Suprapubic skin (tissue), 4 donors: Measurements from ENCODE around the gene NKX2-3. TPM values are rescaled to one million over a fixed set of nuclear protein-coding genes. Genes with fewer than 3 reads are reported as not detected.

Experiments
- DNase-seq, 2 donors: peaks; one replicate each; pipeline ENCODE4 v3.0.0-alpha.2; 2019; ENCODE audit warnings: low spot score in 2 of 2
- H3K27ac ChIP-seq: fragments of 200-600 bp; sonication (generic); one replicate; pipeline ENCODE4 v1.5.1; 2019
- H3K27me3 ChIP-seq: fragments of 200-600 bp; sonication (generic); one replicate; pipeline ENCODE4 v1.5.1; 2019
- H3K36me3 ChIP-seq: fragments of 200-600 bp; sonication (generic); one replicate; pipeline ENCODE4 v1.5.1; 2019
- H3K4me1 ChIP-seq: fragments of 200-600 bp; sonication (generic); one replicate; pipeline ENCODE4 v1.5.1; 2019
- H3K4me3 ChIP-seq: fragments of 200-600 bp; sonication (generic); one replicate; pipeline ENCODE4 v1.5.1; 2019; ENCODE audit warnings: mild to moderate bottlenecking
- H3K9me3 ChIP-seq: fragments of 200-600 bp; sonication (generic); one replicate; pipeline ENCODE4 v1.5.1; 2019
- EP300 ChIP-seq: sonication (generic); formaldehyde crosslinking; IDR thresholded peaks from one replicate; pipeline ENCODE4 v1.6.1; 2017; ENCODE audit warnings: antibody characterized with exemption
- POLR2A ChIP-seq, 2 donors: fragments of 450-650 bp; IDR thresholded peaks; one replicate each; pipeline ENCODE4 v1.6.1; 2017; ENCODE audit warnings: antibody characterized with exemption in 2 of 2, mild to moderate bottlenecking in 2 of 2, moderate library complexity in 2 of 2
- POLR2AphosphoS5 ChIP-seq, 3 donors: sonication (generic); formaldehyde crosslinking; IDR thresholded peaks; one replicate each; pipeline ENCODE4 v1.6.1; 2017; ENCODE audit warnings: antibody characterized with exemption in 3 of 3
- WGBS: methylation state at CpG from one replicate; pipeline ENCODE4 v1.1.5; 2018; 5-methylcytosine and 5-hydroxymethylcytosine counted together
- total RNA-seq, 4 donors: library from RNA; depleted of rRNA; stranded (reverse); fragments of >200 nt; gene quantifications; one replicate each; pipeline ENCODE4 v1.1.0, GENCODE V29; 2016
- TF ChIP-seq, protein P1 (sequence below), 2 donors: fragments of 200-600 bp in 1 of 2; fragments of 450-650 bp in 1 of 2; sonication (generic) in 1 of 2; IDR thresholded peaks; one replicate each; pipeline ENCODE4 v1.5.1; 2016 to 2019; ENCODE audit warnings: antibody characterized with exemption in 2 of 2, mild to moderate bottlenecking in 1 of 2, moderate library complexity in 1 of 2

NKX2-3 gene
- total RNA-seq, 4 donors from 2014 or later, result not detected

DNA sequence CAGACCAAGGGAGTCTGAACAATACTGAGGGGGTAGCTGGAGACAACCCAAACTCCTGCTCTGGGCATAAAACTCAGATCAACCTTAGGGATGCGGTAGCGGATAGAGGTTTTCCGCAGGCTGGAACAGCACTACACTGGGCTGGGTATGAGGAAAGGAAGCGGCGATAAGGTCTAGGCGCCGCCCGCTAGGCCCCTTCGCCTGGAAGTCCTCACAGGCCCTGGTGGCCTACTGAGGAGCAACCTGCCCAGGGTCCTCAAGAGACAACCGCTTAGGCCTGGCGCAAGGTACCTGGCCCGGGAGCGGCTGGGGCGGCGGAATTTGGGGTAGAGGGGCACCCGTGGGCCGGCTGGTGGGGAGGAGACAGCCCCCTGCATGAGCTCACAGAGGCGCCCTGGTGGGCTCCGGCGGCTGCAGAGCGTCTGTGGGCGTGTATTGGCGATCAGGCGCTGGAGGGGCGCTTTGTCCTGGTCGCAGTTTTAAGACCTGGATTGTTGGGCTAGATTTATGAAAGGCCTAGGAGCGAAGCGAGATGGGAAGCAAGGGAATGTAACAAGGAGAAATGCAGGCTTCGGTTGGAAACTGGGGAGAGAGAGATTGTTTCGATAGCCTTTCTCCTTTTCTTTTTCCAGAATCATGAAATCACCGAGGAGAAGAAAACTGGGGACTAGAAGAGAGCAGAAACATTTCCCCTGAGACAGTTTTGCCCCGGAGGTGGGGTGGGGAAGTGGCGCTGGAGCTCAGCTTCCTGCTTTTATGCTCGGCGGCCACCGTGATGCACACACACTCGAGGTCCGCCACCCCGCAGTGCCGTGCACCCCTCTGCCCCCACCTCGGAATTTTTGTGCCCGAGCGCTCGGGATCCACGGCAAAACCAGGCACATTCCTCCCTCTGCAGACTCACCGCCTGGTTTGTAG lies 2.4 kb upstream of the NKX2-3 start:
- peaks cover 34% of the 10 kb centered on the region for H3K4me1 ChIP-seq
- H3K4me3 ChIP-seq, result no peak overlapping the region
- WGBS, result 8% methylated on average over 27 of the region's 46 CpGs

DNA sequence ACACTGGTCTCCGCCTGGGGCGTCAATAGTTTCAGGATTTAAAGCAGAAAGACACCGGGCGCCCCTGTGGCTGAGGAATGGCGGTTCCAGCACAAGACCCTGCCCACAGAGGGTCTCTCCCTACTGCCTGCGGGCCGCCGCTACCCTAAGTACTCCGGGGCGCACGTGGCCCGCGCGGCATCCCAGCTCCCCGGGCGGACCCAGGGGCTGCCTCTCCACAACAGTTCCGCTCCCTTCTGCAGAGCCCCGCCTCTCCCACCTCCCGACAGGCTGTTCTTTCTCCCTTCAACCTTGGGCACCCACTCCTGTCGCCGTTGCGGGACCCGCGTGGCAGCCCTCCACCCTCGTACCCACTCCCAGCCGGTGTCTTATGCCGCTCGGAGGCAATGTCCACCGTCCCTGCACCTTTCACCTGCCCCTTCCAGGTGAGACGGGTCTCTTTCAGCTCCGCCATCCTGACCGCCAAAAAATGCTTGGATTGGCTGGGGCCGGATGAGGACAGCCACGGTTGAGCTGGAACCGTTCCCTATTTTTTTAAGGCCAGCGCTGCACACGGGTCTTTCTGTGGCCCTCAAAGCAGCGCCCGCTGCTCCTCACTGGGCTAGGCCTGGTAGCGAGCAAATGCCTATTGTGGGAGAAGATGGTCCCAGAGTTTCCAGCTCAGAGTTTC lies 1.6 kb upstream of the NKX2-3 start:
- Histone ChIP-seq H3K27me3 (peaks cover 100% of the 10 kb centered on the region), H3K27ac (no peak overlapping the region), H3K4me3 (no peak overlapping the region), H3K4me1 (peaks cover 42% of the 10 kb centered on the region), H3K36me3 (no peaks in the 10 kb centered on the region), H3K9me3 (no peaks in the 10 kb centered on the region)
- 12% methylated on average over 40 of the region's 40 CpGs for WGBS
- TF ChIP-seq POLR2AphosphoS5 (IDR thresholded peaks at IDR 0.05), result no peak
- TF ChIP-seq, protein P1, sequence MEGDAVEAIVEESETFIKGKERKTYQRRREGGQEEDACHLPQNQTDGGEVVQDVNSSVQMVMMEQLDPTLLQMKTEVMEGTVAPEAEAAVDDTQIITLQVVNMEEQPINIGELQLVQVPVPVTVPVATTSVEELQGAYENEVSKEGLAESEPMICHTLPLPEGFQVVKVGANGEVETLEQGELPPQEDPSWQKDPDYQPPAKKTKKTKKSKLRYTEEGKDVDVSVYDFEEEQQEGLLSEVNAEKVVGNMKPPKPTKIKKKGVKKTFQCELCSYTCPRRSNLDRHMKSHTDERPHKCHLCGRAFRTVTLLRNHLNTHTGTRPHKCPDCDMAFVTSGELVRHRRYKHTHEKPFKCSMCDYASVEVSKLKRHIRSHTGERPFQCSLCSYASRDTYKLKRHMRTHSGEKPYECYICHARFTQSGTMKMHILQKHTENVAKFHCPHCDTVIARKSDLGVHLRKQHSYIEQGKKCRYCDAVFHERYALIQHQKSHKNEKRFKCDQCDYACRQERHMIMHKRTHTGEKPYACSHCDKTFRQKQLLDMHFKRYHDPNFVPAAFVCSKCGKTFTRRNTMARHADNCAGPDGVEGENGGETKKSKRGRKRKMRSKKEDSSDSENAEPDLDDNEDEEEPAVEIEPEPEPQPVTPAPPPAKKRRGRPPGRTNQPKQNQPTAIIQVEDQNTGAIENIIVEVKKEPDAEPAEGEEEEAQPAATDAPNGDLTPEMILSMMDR (IDR thresholded peaks at IDR 0.05), result no peak
- no peak for TF ChIP-seq POLR2A (IDR thresholded peaks at IDR 0.05)
- no peak for TF ChIP-seq EP300
- no peak for DNase-seq

More for the DNA sequence above, 2.4 kb upstream of the NKX2-3 start:
- H3K27me3 ChIP-seq, result peaks cover 100% of the 10 kb centered on the region
- DNase-seq, result no peak
- no peaks in the 10 kb centered on the region for H3K9me3 ChIP-seq
- no peaks in the 10 kb centered on the region for H3K36me3 ChIP-seq
- H3K27ac ChIP-seq, result no peak overlapping the region
- TF ChIP-seq POLR2AphosphoS5 (IDR thresholded peaks at IDR 0.05) (no peak), POLR2A (IDR thresholded peaks at IDR 0.05) (no peak), EP300 (no peak)
- TF ChIP-seq, protein P1 (IDR thresholded peaks at IDR 0.05), result no peak

DNA sequence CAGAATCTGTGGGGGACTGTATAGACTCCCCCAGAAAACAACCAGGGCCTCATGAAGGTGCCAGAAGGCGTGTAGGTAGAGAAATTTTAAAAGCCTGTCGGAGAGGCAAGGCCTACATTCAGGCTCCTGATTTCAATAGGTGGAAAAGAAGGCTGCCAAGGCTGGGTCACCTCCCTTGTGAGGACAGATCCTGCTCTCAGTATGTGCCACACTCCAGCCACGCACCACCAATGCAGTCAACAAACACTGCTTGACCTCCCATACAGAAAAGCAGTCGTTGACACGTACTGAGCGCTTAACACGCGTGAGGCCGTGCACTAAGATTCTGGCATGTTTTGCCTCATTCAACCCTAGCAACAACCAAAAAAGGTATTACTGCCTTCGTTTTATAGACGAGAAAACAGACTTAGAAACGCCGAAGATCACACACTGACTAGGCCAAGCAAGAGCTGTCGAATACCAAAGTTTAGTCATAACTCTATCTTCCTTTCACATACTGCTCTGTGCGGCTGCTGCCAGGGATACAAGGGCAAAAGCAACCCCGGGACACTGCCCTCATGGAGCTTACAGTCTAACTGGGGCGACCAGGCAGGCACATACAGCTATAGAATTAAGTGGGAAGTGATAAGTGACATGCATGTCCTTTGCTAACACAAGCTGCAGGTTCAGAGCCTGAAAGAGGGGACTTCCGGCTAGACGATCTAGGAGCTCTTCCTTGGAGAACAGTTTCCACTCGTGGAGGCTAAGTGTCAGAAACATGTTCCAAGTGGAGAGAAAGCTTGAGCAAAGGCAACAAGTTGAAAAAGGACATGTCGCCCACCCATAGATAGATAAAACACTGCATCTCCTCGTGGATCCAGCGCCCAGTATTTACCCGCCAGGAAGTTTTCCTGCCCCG lies 797 bp upstream of the NKX2-3 start:
- no peaks in the 10 kb centered on the region for H3K36me3 ChIP-seq
- no peaks in the 10 kb centered on the region for H3K9me3 ChIP-seq
- peaks cover 50% of the 10 kb centered on the region for H3K4me1 ChIP-seq
- H3K27ac ChIP-seq, result no peak overlapping the region
- H3K27me3 ChIP-seq, result peaks cover 100% of the 10 kb centered on the region
- TF ChIP-seq POLR2A (IDR thresholded peaks at IDR 0.05) (no peak), EP300 (no peak), POLR2AphosphoS5 (IDR thresholded peaks at IDR 0.05) (no peak)
- TF ChIP-seq, protein P1 (IDR thresholded peaks at IDR 0.05), result no peak
- no peak for DNase-seq
- WGBS, result 62% methylated on average over 25 of the region's 25 CpGs
- no peak overlapping the region for H3K4me3 ChIP-seq

DNA sequence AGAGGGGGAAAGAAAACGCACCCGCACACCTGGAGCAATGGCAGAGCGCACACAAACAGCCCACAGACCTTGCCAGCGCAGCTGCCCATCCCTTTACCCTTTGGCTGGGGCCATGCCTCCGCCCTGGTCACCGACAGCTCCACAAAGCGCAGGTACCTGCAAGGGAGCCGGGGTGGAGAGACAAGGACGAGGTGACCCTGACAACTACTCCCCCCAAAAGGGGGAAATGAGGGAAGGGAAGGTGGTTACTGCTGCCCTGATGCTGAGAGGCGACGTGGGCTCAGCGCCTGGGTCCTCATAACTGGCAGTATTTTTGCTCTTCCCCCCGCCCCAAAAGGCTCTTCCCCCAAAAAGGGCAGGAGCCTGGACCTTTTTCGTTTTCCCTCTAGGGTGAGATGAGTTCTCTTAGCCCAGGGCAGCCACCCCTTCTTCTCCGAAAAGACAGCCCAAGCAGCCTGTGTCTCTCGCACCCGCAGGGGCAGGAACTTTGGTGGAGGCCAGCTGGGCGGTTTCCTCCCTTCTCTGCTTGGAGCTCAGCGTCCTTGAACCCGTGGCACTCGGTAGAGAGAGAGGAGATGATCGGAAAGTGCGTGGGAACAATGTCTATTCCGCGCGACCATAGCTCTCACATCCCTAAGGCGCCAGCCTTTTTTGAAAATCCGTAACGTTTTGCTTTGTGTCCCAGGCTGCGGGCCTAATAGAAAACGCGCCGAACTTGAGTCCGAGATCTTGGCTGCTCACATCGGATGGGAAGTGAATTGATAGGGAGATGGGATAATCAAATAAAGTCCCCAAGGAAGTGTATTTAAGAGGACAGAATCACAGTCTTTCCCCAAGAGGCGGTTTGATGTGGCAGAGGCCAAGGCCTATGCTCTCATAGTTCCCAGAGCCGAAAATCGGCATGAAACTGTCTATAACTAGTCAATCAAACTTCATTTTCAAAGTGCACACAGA lies 1.0 kb downstream of the NKX2-3 start:
- WGBS, result 12% methylated on average over 36 of the region's 38 CpGs
- TF ChIP-seq, protein P1 (IDR thresholded peaks at IDR 0.05), result no peak
- TF ChIP-seq EP300 (no peak), POLR2A (IDR thresholded peaks at IDR 0.05) (no peak), POLR2AphosphoS5 (IDR thresholded peaks at IDR 0.05) (no peak)
- Histone ChIP-seq H3K36me3 (no peaks in the 10 kb centered on the region), H3K27me3 (peaks cover 100% of the 10 kb centered on the region), H3K27ac (no peak overlapping the region), H3K9me3 (no peaks in the 10 kb centered on the region), H3K4me1 (peaks cover 59% of the 10 kb centered on the region), H3K4me3 (no peak overlapping the region)
- DNase-seq, result no peak
